IMR-90 (cell line): ENCODE data around the gene EEPD1. TPM values are rescaled to one million over a fixed set of nuclear protein-coding genes. Genes with fewer than 3 reads are reported as not detected.

Source experiments
- ATAC-seq: fragments of 200-7000 bp; cut with Tn5 transposase; 2 replicates; pipeline ENCODE4 v1.9.1; 2020; ENCODE audit warnings: low read depth, mild to moderate bottlenecking, moderate library complexity
- BruUV-seq: library from RNA; stranded (reverse); fragments of 400-500 nt; replicated peaks from 2 replicates; lab custom pipeline; 2021; lab: Mats Ljungman, UMichigan
- CTCF ChIA-PET: fragments of 300-600 bp; formaldehyde crosslinking; extraction: SDS; loops from one replicate; lab custom pipeline; 2021; ENCODE audit warnings: antibody characterized with exemption; lab: Yijun Ruan, JAX
- POLR2A ChIA-PET: fragments of 300-600 bp; sonication (Branson Sonifier 250); formaldehyde crosslinking; loops from one replicate; lab custom pipeline; 2022; ENCODE audit warnings: antibody characterized with exemption; ENCODE audit not compliant: unreplicated experiment; lab: Charles Lee
- DNase-seq: peaks from one replicate; pipeline ENCODE4 v3.0.0; 2013
- H2AFZ ChIP-seq: replicated peaks from 2 replicates; pipeline ENCODE3; 2013; ENCODE audit warnings: low read length, mild to moderate bottlenecking; ENCODE audit not compliant: poor library complexity
- H2AK5ac ChIP-seq: 2 replicates; pipeline ENCODE4 v1.6.1; 2013; ENCODE audit warnings: low read depth, low read length, inconsistent platforms
- H2AK9ac ChIP-seq: replicated peaks from 2 replicates; pipeline ENCODE3; 2013; ENCODE audit warnings: mild to moderate bottlenecking, low read depth, low read length, moderate library complexity; ENCODE audit not compliant: poor library complexity
- H2BK120ac ChIP-seq: 2 replicates; pipeline ENCODE4 v1.6.1; 2013; ENCODE audit warnings: low read depth, low read length, inconsistent platforms
- H2BK15ac ChIP-seq: 3 replicates; pipeline ENCODE4 v1.6.1; 2013; ENCODE audit warnings: low read depth, low read length, inconsistent platforms
- H2BK20ac ChIP-seq: 2 replicates; pipeline ENCODE4 v1.6.1; 2013; ENCODE audit warnings: low read depth, mild to moderate bottlenecking, inconsistent platforms, low read length, moderate library complexity
- H2BK5ac ChIP-seq: 2 replicates; pipeline ENCODE4 v1.6.1; 2013; ENCODE audit warnings: mild to moderate bottlenecking, low read depth, low read length, inconsistent platforms; ENCODE audit not compliant: poor library complexity, severe bottlenecking
- H3K14ac ChIP-seq: replicated peaks from 2 replicates; pipeline ENCODE4 v1.6.1; 2013; ENCODE audit warnings: low read depth, low read length, inconsistent platforms
- H3K18ac ChIP-seq: 2 replicates; pipeline ENCODE4 v1.6.1; 2013; ENCODE audit warnings: low read depth, low read length, control low read depth
- H3K23ac ChIP-seq: 2 replicates; pipeline ENCODE4 v1.6.1; 2013; ENCODE audit warnings: low read depth, low read length, inconsistent platforms
- H3K27ac ChIP-seq: 2 replicates; pipeline ENCODE4 v1.5.1; 2013; ENCODE audit warnings: mild to moderate bottlenecking, control low read depth, low read length; ENCODE audit not compliant: insufficient read depth
- H3K27me3 ChIP-seq: 2 replicates; pipeline ENCODE4 v1.6.1; 2013; ENCODE audit warnings: low read length; ENCODE audit not compliant: control insufficient read depth, insufficient read depth
- H3K36me3 ChIP-seq: 2 replicates; pipeline ENCODE4 v1.6.1; 2013; ENCODE audit warnings: low read length, mixed read lengths; ENCODE audit not compliant: control insufficient read depth, insufficient read depth
- H3K4ac ChIP-seq: 2 replicates; pipeline ENCODE4 v1.6.1; 2013; ENCODE audit warnings: low read depth, low read length, inconsistent platforms
- H3K4me1 ChIP-seq: 2 replicates; pipeline ENCODE4 v1.6.1; 2013; ENCODE audit warnings: low read length, mixed read lengths; ENCODE audit not compliant: control insufficient read depth, insufficient read depth
- H3K4me2 ChIP-seq: 2 replicates; pipeline ENCODE4 v1.6.1; 2013; ENCODE audit warnings: low read depth, mild to moderate bottlenecking, control low read depth, low read length, moderate library complexity
- H3K4me3 ChIP-seq: 2 replicates; pipeline ENCODE4 v1.5.1; 2013; ENCODE audit warnings: low read depth, mild to moderate bottlenecking, control low read depth, low read length, moderate library complexity; ENCODE audit not compliant: insufficient read depth
- H3K56ac ChIP-seq: 2 replicates; pipeline ENCODE4 v1.6.1; 2013; ENCODE audit warnings: low read length, inconsistent platforms; ENCODE audit not compliant: insufficient read depth; ENCODE audit errors: extremely low read depth
- H3K79me1 ChIP-seq, 2 experiments: 2 replicates each; pipeline ENCODE4 v1.6.1; 2013; ENCODE audit warnings: low read length in 2 of 2, inconsistent platforms in 1 of 2, low read depth in 1 of 2
- H3K9ac ChIP-seq: 2 replicates; pipeline ENCODE4 v1.6.1; 2013; ENCODE audit warnings: low read depth, low read length, control low read depth
- H3K9me1 ChIP-seq: 2 replicates; pipeline ENCODE4 v1.6.1; 2013; ENCODE audit warnings: low read length, inconsistent platforms; ENCODE audit not compliant: insufficient read depth
- H3K9me3 ChIP-seq: 2 replicates; pipeline ENCODE4 v1.6.1; 2013; ENCODE audit warnings: low read length; ENCODE audit not compliant: control insufficient read depth, insufficient read depth
- H4K20me1 ChIP-seq: 2 replicates; pipeline ENCODE4 v1.6.1; 2013; ENCODE audit warnings: low read length, inconsistent platforms; ENCODE audit not compliant: insufficient read depth
- H4K5ac ChIP-seq: 2 replicates; pipeline ENCODE4 v1.6.1; 2013; ENCODE audit warnings: mild to moderate bottlenecking, low read depth, low read length, control low read depth
- H4K8ac ChIP-seq, 2 experiments: 2 replicates each; pipeline ENCODE4 v1.6.1; 2013; ENCODE audit warnings: low read depth in 2 of 2, low read length in 2 of 2, control low read depth in 1 of 2, inconsistent platforms in 1 of 2
- H4K91ac ChIP-seq: 2 replicates; pipeline ENCODE4 v1.6.1; 2013; ENCODE audit warnings: low read depth, low read length, inconsistent platforms; ENCODE audit not compliant: insufficient read depth
- CEBPB ChIP-seq: IDR thresholded peaks from 2 replicates; pipeline ENCODE4 v1.6.1; 2012; ENCODE audit warnings: low read depth, low read length, improper control_type of control experiment
- CHD1 ChIP-seq: IDR thresholded peaks from 2 replicates; pipeline ENCODE4 v1.6.1; 2012; ENCODE audit warnings: low read depth, low read length, improper control_type of control experiment
- FOS ChIP-seq: fragments of 150-350 bp; IDR thresholded peaks from 2 replicates; pipeline ENCODE4 v1.6.1; 2016; ENCODE audit warnings: low read depth, low read length
- MAFK ChIP-seq: IDR thresholded peaks from 2 replicates; pipeline ENCODE4 v1.6.1; 2012; ENCODE audit warnings: low read depth, low read length, improper control_type of control experiment
- MAZ ChIP-seq: IDR thresholded peaks from 2 replicates; pipeline ENCODE4 v1.6.1; 2012; ENCODE audit warnings: low read depth, mild to moderate bottlenecking, low read length, improper control_type of control experiment, moderate library complexity, borderline replicate concordance
- MXI1 ChIP-seq: IDR thresholded peaks from 2 replicates; pipeline ENCODE4 v1.6.1; 2012; ENCODE audit warnings: low read depth, mild to moderate bottlenecking, low read length, moderate library complexity, borderline replicate concordance
- NFE2L2 ChIP-seq: fragments of 150-350 bp; IDR thresholded peaks from 2 replicates; pipeline ENCODE4 v1.6.1; 2016; ENCODE audit warnings: low read depth, mild to moderate bottlenecking, low read length
- POLR2A ChIP-seq: IDR thresholded peaks from 2 replicates; pipeline ENCODE4 v1.6.1; 2012; ENCODE audit warnings: mild to moderate bottlenecking, low read depth, low read length
- RAD21 ChIP-seq: IDR thresholded peaks from 2 replicates; pipeline ENCODE4 v1.6.1; 2012; ENCODE audit warnings: low read length, improper control_type of control experiment
- WGBS, 2 experiments: methylation state at CpG; one replicate each; pipeline versions ENCODE4 v1.1.5 to v1.1.7; 2013; ENCODE audit warnings: missing lambda C conversion rate in 2 of 2; ENCODE audit not compliant: insufficient read length in 1 of 2; ENCODE audit errors: extremely low coverage in 2 of 2; 5-methylcytosine and 5-hydroxymethylcytosine counted together
- dilution Hi-C: fragments of 300-500 bp; cut with HindIII; formaldehyde crosslinking; loops from one replicate; pipeline ENCODE4 v1.14.3; 2018; ENCODE audit warnings: low sequenced_read_pairs; ENCODE audit not compliant: unreplicated experiment
- in situ Hi-C: fragments of 300-500 bp; cut with MboI; formaldehyde crosslinking; loops from 3 replicates; pipeline ENCODE4 v1.14.3; 2019; ENCODE audit warnings: low sequenced_read_pairs, inconsistent platforms, mixed read lengths
- intact Hi-C: fragments of 100-400 bp; cut with micrococcal nuclease; formaldehyde crosslinking; loops from 2 replicates; pipeline ENCODE4 v1.10.0; 2022
- polyA plus RNA-seq, 3 experiments: library from polyadenylated mRNA; depleted of rRNA; stranded (reverse); fragments of >200 nt; gene quantifications; 2 replicates each; pipeline ENCODE4 v1.2.3, GENCODE V29; 2012; ENCODE audit warnings: low replicate concordance in 1 of 3
- total RNA-seq: library from RNA; depleted of rRNA; stranded (reverse); fragments of >200 nt; gene quantifications from 2 replicates; pipeline ENCODE4 v1.2.3, GENCODE V29; 2012
- TF ChIP-seq, protein P1 (sequence below): conservative IDR thresholded peaks from 2 replicates; pipeline ENCODE4 v1.5.1; 2012; ENCODE audit warnings: mild to moderate bottlenecking, low read depth, low read length, improper control_type of control experiment
- TF ChIP-seq, protein P2 (sequence below): fragments of 150-350 bp; IDR thresholded peaks from 2 replicates; pipeline ENCODE4 v1.6.1; 2017; ENCODE audit warnings: mild to moderate bottlenecking, antibody characterized with exemption, low read length, low read depth

EEPD1 gene
- total and polyA plus RNA-seq, 2 of the 4 experiments (the other 2 are of a cell fraction): 7.3 to 15.2 TPM

DNA sequence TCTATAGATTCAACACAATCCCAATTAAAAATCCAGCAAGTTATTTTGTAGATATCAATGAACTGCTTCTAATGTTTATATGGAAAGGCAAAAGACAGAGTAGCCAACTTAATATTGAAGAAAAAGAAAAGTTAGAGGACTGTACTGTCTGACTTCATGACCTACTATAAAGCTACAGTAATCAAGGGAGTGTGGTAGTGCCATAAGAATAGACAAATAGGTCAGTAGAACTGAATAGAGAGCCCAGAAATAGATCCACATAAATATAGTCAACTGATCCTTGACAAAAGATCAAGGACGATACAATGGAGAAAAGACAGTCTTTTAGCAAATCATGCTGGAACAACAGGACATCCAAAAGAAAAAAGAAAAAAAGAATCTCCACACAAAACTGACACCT lies 7.4 kb upstream of the EEPD1 start:
- no peak overlapping the region for H2AK5ac ChIP-seq
- CTCF ChIA-PET: no interaction called here
- H2BK120ac ChIP-seq: no peak overlapping the region
- DNase-seq (no peak), ATAC-seq (no peak)
- H3K9me1 ChIP-seq: no peaks in the 10 kb centered on the region
- no peaks in the 10 kb centered on the region for H3K79me1 ChIP-seq
- H4K8ac ChIP-seq: no peak overlapping the region
- H3K14ac ChIP-seq: no peak overlapping the region
- POLR2A ChIA-PET: no interaction called here
- no peak overlapping the region for H3K18ac ChIP-seq
- WGBS, 2 experiments: no CpG with 5 or more reads among the region's 1 CpG
- no peaks in the 10 kb centered on the region for H3K4me1 ChIP-seq
- H3K9me3 ChIP-seq: peaks cover 11% of the 10 kb centered on the region
- H3K4me2 ChIP-seq: no peak overlapping the region
- H3K9ac ChIP-seq: no peak overlapping the region
- no peak overlapping the region for H4K5ac ChIP-seq
- no peak overlapping the region for H2BK15ac ChIP-seq
- H2AFZ ChIP-seq: no peak overlapping the region
- no peaks in the 10 kb centered on the region for H3K36me3 ChIP-seq
- no peak for TF ChIP-seq MAZ
- TF ChIP-seq, protein P1, sequence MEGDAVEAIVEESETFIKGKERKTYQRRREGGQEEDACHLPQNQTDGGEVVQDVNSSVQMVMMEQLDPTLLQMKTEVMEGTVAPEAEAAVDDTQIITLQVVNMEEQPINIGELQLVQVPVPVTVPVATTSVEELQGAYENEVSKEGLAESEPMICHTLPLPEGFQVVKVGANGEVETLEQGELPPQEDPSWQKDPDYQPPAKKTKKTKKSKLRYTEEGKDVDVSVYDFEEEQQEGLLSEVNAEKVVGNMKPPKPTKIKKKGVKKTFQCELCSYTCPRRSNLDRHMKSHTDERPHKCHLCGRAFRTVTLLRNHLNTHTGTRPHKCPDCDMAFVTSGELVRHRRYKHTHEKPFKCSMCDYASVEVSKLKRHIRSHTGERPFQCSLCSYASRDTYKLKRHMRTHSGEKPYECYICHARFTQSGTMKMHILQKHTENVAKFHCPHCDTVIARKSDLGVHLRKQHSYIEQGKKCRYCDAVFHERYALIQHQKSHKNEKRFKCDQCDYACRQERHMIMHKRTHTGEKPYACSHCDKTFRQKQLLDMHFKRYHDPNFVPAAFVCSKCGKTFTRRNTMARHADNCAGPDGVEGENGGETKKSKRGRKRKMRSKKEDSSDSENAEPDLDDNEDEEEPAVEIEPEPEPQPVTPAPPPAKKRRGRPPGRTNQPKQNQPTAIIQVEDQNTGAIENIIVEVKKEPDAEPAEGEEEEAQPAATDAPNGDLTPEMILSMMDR: no peak
- no peak for TF ChIP-seq CHD1
- no peak for TF ChIP-seq FOS
- TF ChIP-seq, protein P2, sequence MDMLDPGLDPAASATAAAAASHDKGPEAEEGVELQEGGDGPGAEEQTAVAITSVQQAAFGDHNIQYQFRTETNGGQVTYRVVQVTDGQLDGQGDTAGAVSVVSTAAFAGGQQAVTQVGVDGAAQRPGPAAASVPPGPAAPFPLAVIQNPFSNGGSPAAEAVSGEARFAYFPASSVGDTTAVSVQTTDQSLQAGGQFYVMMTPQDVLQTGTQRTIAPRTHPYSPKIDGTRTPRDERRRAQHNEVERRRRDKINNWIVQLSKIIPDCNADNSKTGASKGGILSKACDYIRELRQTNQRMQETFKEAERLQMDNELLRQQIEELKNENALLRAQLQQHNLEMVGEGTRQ: no peak
- no peak for TF ChIP-seq NFE2L2
- no peak for TF ChIP-seq MXI1
- TF ChIP-seq CEBPB: no peak
- no peak for TF ChIP-seq MAFK
- TF ChIP-seq POLR2A: no peak
- no peak for TF ChIP-seq RAD21
- no peak overlapping the region for H4K91ac ChIP-seq
- no peak overlapping the region for H3K4me3 ChIP-seq
- no peak overlapping the region for H2BK20ac ChIP-seq
- H3K27me3 ChIP-seq: peaks cover 17% of the 10 kb centered on the region
- in situ Hi-C loops: no loop called here
- H2AK9ac ChIP-seq: no peak overlapping the region
- H3K23ac ChIP-seq: no peak overlapping the region
- H3K27ac ChIP-seq: no peak overlapping the region
- intact Hi-C loops: no loop called here
- no TSS peak for BruUV-seq
- dilution Hi-C loops: no loop called here
- no peak overlapping the region for H2BK5ac ChIP-seq
- H4K20me1 ChIP-seq: no peaks in the 10 kb centered on the region
- H3K56ac ChIP-seq: no peak overlapping the region
- H3K4ac ChIP-seq: no peak overlapping the region
